Tibial artery (tissue), 4 donors: ENCODE results near the gene BAIAP2.
"Not testable (repeated sequence)": the region's sequence is repeated elsewhere in the genome, so short reads cannot be mapped to it uniquely, and the experiment has no call there.

Experiments
- DNase-seq, 2 donors: peaks; one replicate each; pipeline ENCODE4 v3.0.0-alpha.2; 2019
- H3K27ac ChIP-seq, 2 donors: fragments of 200-600 bp; sonication (generic) in 1 of 2; 1 replicate in 1 of 2; 2 replicates in 1 of 2; pipeline ENCODE4 v1.5.1; 2018 to 2019; ENCODE audit warnings: mild to moderate bottlenecking in 1 of 2
- H3K27me3 ChIP-seq, 2 donors: fragments of 200-600 bp; sonication (generic) in 1 of 2; one replicate each; pipeline versions ENCODE4 v1.5.1 to v1.6.0; 2016 to 2019
- H3K36me3 ChIP-seq, 3 donors: fragments of 200-600 bp; sonication (generic) in 2 of 3; one replicate each; pipeline ENCODE4 v1.5.1; 2016 to 2019; ENCODE audit warnings: mild to moderate bottlenecking in 2 of 3
- H3K4me1 ChIP-seq, 4 donors: fragments of 200-600 bp; sonication (generic) in 2 of 4; 1 replicate in 3 of 4; 2 replicates in 1 of 4; pipeline ENCODE4 v1.5.1; 2016 to 2019
- H3K4me3 ChIP-seq, 2 donors: fragments of 200-600 bp; sonication (generic) in 1 of 2; 1 replicate in 1 of 2; 2 replicates in 1 of 2; pipeline ENCODE4 v1.5.1; 2018 to 2019; ENCODE audit warnings: mild to moderate bottlenecking in 2 of 2
- H3K9me3 ChIP-seq, 3 donors: fragments of 200-600 bp; sonication (generic) in 1 of 3; one replicate each; pipeline ENCODE4 v1.5.1; 2016 to 2019
- CTCF ChIP-seq, 2 experiments: fragments of 200-600 bp in 1 of 2; fragments of 450-650 bp in 1 of 2; IDR thresholded peaks; one replicate each; pipeline ENCODE4 v1.5.1; 2017 to 2019; ENCODE audit warnings: antibody characterized with exemption in 2 of 2, mild to moderate bottlenecking in 1 of 2, moderate library complexity in 1 of 2
- intact Hi-C: fragments of 100-400 bp; cut with DNase I; formaldehyde crosslinking; loops from one replicate; pipeline ENCODE4 v1.15.0; 2023; ENCODE audit warnings: low total_unique reads

The BAIAP2 gene

DNA sequence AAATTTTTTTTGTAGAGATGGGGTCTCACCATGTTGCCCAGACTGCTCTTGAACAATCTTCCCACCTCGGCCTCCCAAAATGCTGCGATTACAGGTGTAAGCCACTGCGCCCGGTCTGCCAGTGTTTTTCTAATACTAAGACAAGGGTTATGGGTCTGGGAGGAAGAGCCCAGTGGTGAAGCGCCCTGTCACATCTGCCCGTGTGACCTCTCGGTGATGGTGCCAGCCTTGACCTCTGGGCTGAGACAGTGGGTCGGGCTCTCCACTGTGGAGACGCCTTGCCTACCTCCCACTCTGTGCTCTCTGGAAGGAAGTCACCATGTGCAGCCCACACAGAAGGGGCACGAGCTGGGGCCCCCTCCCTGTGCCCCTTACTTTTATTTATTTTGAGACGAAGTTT, 5.1 kb upstream of the BAIAP2 start:
- DNase-seq = no peak
- H3K27ac ChIP-seq = no peak overlapping the region
- peaks cover 0 to 30% (median 21%) of the 10 kb centered on the region in 4 donors for H3K4me1 ChIP-seq
- no peaks in the 10 kb centered on the region for H3K9me3 ChIP-seq
- no peak for TF ChIP-seq CTCF (IDR thresholded peaks at IDR 0.05)
- no peak overlapping the region for H3K4me3 ChIP-seq
- intact Hi-C loops = no loop called here
- H3K27me3 ChIP-seq = peaks cover 0 to 82% of the 10 kb centered on the region in 2 donors
- H3K36me3 ChIP-seq = no peaks in the 10 kb centered on the region

GRCh38 chr17:81030312-81030711, 4.6 kb upstream of the BAIAP2 start:
- H3K36me3 ChIP-seq, H3K27ac ChIP-seq, DNase-seq, intact Hi-C loops, H3K9me3 ChIP-seq, H3K4me3 ChIP-seq: not testable (repeated sequence)
- peaks cover 0 to 79% of the 10 kb centered on the region in 2 donors for H3K27me3 ChIP-seq
- H3K4me1 ChIP-seq = peaks cover 0 to 30% (median 24%) of the 10 kb centered on the region in 4 donors

DNA sequence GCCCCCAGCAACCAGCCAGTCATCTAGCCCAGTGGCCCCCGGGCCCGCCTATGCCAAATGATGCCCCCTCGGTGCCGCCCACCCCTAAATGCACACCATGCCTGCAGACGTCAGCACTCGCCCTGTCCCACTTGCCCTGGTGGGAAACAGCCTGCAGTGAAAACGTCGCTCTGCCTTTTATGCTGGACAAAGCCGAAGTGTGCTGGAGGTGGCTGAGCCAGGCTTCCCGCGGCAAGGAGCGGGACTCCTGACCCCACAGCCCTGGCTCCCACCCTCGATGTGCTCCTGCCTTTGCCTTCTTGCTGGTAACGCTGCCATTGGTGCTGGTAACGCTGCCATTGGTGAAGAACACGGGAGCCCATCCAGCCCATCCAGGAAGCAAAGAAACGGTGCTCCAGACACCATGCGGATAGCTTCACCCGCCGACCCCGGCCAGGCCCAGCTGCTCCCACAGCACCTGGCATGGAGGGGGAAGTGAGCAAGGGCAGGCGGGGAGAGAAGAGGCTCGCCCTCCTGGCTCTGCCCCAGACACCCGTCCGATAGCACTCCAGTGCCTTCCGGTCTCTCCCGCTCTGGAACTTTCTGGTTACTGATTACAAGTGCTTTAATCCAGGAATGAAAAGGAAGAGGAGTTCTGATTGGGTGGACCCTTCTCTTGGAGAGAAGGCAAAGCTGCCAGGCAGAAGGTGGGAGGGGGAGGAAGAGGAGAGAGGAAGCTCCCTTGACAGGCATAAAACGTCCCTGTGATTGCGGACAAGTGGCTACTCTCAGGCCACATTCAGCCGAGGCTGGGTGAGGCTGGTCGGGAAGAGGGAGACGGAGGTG, 4.0 kb upstream of the BAIAP2 start:
- H3K36me3 ChIP-seq = no peaks in the 10 kb centered on the region
- TF ChIP-seq CTCF (IDR thresholded peaks at IDR 0.05) = no peak
- peaks cover 0 to 34% (median 25%) of the 10 kb centered on the region in 4 donors for H3K4me1 ChIP-seq
- no peak overlapping the region for H3K27ac ChIP-seq
- no peak overlapping the region for H3K4me3 ChIP-seq
- intact Hi-C loops = no loop called here
- H3K9me3 ChIP-seq = no peaks in the 10 kb centered on the region
- H3K27me3 ChIP-seq = peaks cover 0 to 79% of the 10 kb centered on the region in 2 donors
- DNase-seq = peak in 1 of 2 donors; percentile 24

DNA sequence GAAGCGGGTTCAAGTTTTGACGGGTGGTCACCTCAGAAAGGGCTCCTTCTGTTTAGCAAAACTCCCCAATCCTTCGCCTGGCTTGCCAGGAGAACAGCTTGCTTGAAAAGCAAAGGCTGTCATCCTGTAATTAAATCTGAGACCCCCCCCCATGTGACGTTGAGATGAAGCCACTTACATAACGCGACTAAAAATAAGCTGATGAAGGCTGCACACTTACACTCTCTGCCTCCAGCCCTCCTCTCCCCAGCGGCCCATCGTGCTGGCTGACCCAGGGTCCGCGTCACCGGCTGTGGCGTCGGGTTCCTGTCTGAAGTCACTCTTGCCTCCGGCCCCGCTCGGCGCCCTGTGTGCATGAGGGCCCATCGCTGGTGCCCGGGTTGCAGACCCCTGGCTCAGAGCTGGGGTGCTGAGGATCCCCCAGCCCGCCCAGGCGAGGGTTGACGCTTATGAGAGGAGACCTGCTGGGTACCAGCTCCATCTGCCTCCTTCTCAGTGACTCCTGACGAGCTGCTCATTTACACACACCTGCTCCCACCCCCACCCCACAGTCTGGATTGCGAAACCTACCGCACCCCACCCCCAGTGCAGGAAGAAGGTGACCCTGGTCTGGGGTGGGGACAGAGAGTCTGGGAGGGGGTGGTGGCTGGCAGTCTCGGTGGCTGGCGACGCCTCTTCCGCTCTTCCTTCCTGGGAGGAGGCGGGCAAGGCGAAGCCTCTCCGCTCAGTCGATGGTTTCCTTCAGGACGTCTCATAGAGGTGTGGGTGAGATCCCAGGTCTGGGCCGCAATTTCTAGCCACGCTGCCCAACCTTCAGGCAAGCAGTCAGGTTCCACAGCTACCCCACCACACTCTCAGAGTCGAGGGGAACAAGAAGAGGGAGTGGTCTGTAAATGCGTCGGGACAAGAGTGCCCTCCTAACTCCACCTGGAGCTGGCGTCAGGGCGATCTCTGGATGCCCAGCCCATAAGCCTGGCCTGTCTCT, 3.1 kb upstream of the BAIAP2 start:
- DNase-seq = no peak
- TF ChIP-seq CTCF (IDR thresholded peaks at IDR 0.05) = no peak
- H3K36me3 ChIP-seq = no peaks in the 10 kb centered on the region
- peaks cover 0 to 75% of the 10 kb centered on the region in 2 donors for H3K27me3 ChIP-seq
- no peaks in the 10 kb centered on the region for H3K9me3 ChIP-seq
- H3K4me1 ChIP-seq = peaks cover 0 to 34% (median 22%) of the 10 kb centered on the region in 4 donors
- H3K27ac ChIP-seq = no peak overlapping the region
- intact Hi-C loops = no loop called here
- H3K4me3 ChIP-seq = no peak overlapping the region

DNA sequence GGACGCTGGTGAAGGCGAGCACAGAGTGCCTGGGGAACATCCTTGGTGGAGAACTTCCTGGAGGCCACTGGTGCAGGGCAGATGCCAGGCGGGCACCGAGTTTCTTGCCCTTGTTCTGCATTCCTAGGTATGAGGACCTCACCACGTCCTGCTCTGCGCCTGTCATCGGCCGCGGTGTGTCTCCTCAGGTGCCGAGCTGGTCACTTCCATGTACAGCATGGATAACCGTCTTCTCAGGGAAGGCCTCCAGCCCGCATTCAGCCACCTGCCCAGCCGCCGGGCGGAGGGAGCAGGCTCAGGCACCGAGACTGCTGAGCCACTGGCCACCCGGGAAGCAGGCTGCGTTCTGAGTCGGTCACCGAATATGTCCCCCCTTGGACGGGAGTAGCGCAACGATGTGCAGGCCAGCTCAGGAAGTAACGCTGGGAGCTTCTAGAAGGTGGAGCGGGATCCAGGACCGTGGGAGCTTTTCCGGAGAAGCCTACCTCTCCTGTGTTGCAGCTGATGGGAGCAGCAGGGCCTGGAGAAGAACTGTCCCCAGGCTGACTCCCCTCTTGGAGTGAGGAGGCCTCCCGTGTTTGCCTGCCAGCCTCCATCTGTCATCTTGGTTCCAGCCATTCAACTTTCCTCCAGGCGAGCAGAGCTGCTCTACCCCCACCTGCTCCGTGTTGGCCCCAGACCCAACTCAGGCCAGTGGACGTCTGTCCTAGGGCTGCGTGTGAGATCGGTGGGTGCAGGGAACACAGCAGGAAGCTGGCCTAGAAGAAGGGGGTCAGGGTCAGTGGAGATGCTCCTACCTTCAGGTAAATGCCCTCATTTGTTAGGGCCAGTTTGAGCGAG, 2.1 kb upstream of the BAIAP2 start:
- no peak overlapping the region for H3K27ac ChIP-seq
- H3K9me3 ChIP-seq = no peaks in the 10 kb centered on the region
- no peak for DNase-seq
- peaks cover 0 to 70% of the 10 kb centered on the region in 2 donors for H3K27me3 ChIP-seq
- H3K4me3 ChIP-seq = no peak overlapping the region
- intact Hi-C loops = no loop called here
- no peak for TF ChIP-seq CTCF (IDR thresholded peaks at IDR 0.05)
- no peaks in the 10 kb centered on the region for H3K36me3 ChIP-seq
- H3K4me1 ChIP-seq = peaks cover 0 to 34% (median 23%) of the 10 kb centered on the region in 4 donors
